CD1c-positive myeloid dendritic cell (primary cell): ENCODE data around the gene METTL27.
"Not testable (repeated sequence)": the region's sequence is repeated elsewhere in the genome, so short reads cannot be mapped to it uniquely, and the experiment has no call there.

Experiments
- DNase-seq: peaks from one replicate; pipeline ENCODE4 v3.0.0-alpha.2; 2016; ENCODE audit errors: extremely low spot score

The METTL27 gene

GRCh38 chr7:73839290-73839689 lies 3.0 kb downstream of the METTL27 start:
- DNase-seq: no peak

- DNase-seq: no peak
Measured at GRCh38 chr7:73838642-73839041, 3.7 kb downstream of the METTL27 start.

- not testable (repeated sequence) for DNase-seq
Measured at GRCh38 chr7:73837167-73837566, 5.1 kb downstream of the METTL27 start.

- no peak for DNase-seq
Measured at GRCh38 chr7:73834626-73835191, 7.6 kb downstream of the METTL27 start.

GRCh38 chr7:73833251-73833919 lies 8.9 kb downstream of the METTL27 start:
- DNase-seq: no peak

GRCh38 chr7:73832806-73833205 lies 9.5 kb downstream of the METTL27 start:
- DNase-seq: no peak

GRCh38 chr7:73831834-73832651 lies 10.3 kb downstream of the METTL27 start:
- DNase-seq: no peak

GRCh38 chr7:73831584-73831833 lies 10.8 kb downstream of the METTL27 start:
- no peak for DNase-seq

- DNase-seq: no peak
Measured at GRCh38 chr7:73830681-73831583, 11.4 kb downstream of the METTL27 start, which contains the start of gene CLDN4. Gene CLDN4, plus strand, starts transcription at chr7:73830996. Its CDS starts 206 bp downstream, at chr7:73831202.

- no peak for DNase-seq
Measured at GRCh38 chr7:73829921-73830680, 12.2 kb downstream of the METTL27 start.

GRCh38 chr7:73829505-73829904 lies 12.8 kb downstream of the METTL27 start:
- DNase-seq: no peak

- DNase-seq: no peak
Measured at GRCh38 chr7:73828972-73829371, 13.3 kb downstream of the METTL27 start.

- peak; percentile 29 for DNase-seq
Measured at GRCh38 chr7:73828107-73828803, 14.1 kb downstream of the METTL27 start.

GRCh38 chr7:73827567-73828106 lies 14.7 kb downstream of the METTL27 start:
- DNase-seq: no peak

GRCh38 chr7:73824986-73825385 lies 17.3 kb downstream of the METTL27 start:
- no peak for DNase-seq

- no peak for DNase-seq
Measured at GRCh38 chr7:73823873-73824592, 18.3 kb downstream of the METTL27 start.

- DNase-seq: no peak
Measured at GRCh38 chr7:73823257-73823656, 19.1 kb downstream of the METTL27 start.

GRCh38 chr7:73822319-73823173 lies 19.8 kb downstream of the METTL27 start:
- DNase-seq: no peak
